HG02981 (cell line): Measurements from ENCODE around the gene SLC5A2.
A peak's percentile ranks its signal among the peaks of the same experiment; 100 is the strongest.
"Not testable (repeated sequence)": the region's sequence is repeated elsewhere in the genome, so short reads cannot be mapped to it uniquely, and the experiment has no call there.

Experiments
- ATAC-seq: cut with Tn5 transposase; IDR thresholded peaks from one replicate; pipeline ENCODE4 v1.9.1; 2021; ENCODE audit warnings: mild to moderate bottlenecking, moderate library complexity; ENCODE audit not compliant: unreplicated experiment

SLC5A2 gene

GRCh38 chr16:31483081-31483480 is at the start of gene SLC5A2:
Gene SLC5A2 (plus strand): TSS chr16:31483123. CDS start chr16:31483137, 14 bp downstream.
- no peak for ATAC-seq

- no peak for ATAC-seq
Measured at GRCh38 chr16:31435341-31436220, 47.3 kb upstream of the SLC5A2 start.

- ATAC-seq = no peak
Measured at GRCh38 chr16:31436221-31437045, 46.5 kb upstream of the SLC5A2 start.

- no peak for ATAC-seq
Measured at GRCh38 chr16:31438414-31438813, 44.5 kb upstream of the SLC5A2 start.

GRCh38 chr16:31439023-31439422 is 43.9 kb upstream of the SLC5A2 start:
- not testable (repeated sequence) for ATAC-seq

- ATAC-seq = no peak
Measured at GRCh38 chr16:31439519-31439918, 43.4 kb upstream of the SLC5A2 start.

- ATAC-seq = no peak
Measured at GRCh38 chr16:31440516-31441184, 42.3 kb upstream of the SLC5A2 start.

GRCh38 chr16:31441956-31442355 is 41.0 kb upstream of the SLC5A2 start:
- ATAC-seq = no peak

GRCh38 chr16:31445931-31446330 is 37.0 kb upstream of the SLC5A2 start:
- ATAC-seq = not testable (repeated sequence)

- ATAC-seq = no peak
Measured at GRCh38 chr16:31451201-31451600, 31.7 kb upstream of the SLC5A2 start.

- no peak for ATAC-seq
Measured at GRCh38 chr16:31451681-31452351, 31.1 kb upstream of the SLC5A2 start.

- ATAC-seq = no peak
Measured at GRCh38 chr16:31452631-31453106, 30.3 kb upstream of the SLC5A2 start.

GRCh38 chr16:31453255-31454204 is 29.4 kb upstream of the SLC5A2 start:
- ATAC-seq = no peak

GRCh38 chr16:31455601-31456314 is 27.2 kb upstream of the SLC5A2 start:
- no peak for ATAC-seq

- no peak for ATAC-seq
Measured at GRCh38 chr16:31456988-31457360, 25.9 kb upstream of the SLC5A2 start.

- peak; percentile 18 for ATAC-seq
Measured at GRCh38 chr16:31458073-31458843, 24.7 kb upstream of the SLC5A2 start.

- peak; percentile 64 for ATAC-seq
Measured at GRCh38 chr16:31458844-31459686, 23.9 kb upstream of the SLC5A2 start, which contains the start of gene ARMC5. Gene ARMC5 (plus strand): TSS chr16:31459501. CDS start chr16:31459525, 24 bp downstream.
